GM21786 (cell line): ENCODE data around the gene MCAT.

Experiments
- ATAC-seq: cut with Tn5 transposase; IDR thresholded peaks from one replicate; pipeline ENCODE4 v1.9.1; 2021; ENCODE audit not compliant: unreplicated experiment

MCAT gene

DNA sequence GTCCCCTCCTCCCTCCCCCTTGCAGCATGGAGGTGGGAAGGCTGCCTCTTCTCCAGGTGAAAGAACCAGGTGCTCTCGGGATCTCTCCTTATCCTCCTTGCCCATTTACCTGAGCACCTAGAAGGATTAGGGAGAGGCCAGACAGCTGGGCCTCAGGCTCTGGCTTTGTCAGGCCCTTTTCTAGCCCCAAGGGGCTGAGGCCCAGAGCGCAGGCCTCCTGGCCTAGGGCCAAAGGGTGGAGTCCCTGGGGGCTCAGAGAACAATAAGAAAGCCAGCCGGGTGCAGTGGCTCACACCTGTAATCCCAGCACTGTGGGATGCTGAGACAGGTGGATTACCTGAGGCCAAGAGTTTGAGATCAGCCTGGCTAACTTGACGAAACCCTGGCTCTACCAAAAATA, 48.6 kb downstream of the MCAT start:
- no peak for ATAC-seq

GRCh38 chr22:43094085-43094484, 49.1 kb downstream of the MCAT start:
- no peak for ATAC-seq

GRCh38 chr22:43092085-43092484, 51.1 kb downstream of the MCAT start:
- no peak for ATAC-seq

DNA sequence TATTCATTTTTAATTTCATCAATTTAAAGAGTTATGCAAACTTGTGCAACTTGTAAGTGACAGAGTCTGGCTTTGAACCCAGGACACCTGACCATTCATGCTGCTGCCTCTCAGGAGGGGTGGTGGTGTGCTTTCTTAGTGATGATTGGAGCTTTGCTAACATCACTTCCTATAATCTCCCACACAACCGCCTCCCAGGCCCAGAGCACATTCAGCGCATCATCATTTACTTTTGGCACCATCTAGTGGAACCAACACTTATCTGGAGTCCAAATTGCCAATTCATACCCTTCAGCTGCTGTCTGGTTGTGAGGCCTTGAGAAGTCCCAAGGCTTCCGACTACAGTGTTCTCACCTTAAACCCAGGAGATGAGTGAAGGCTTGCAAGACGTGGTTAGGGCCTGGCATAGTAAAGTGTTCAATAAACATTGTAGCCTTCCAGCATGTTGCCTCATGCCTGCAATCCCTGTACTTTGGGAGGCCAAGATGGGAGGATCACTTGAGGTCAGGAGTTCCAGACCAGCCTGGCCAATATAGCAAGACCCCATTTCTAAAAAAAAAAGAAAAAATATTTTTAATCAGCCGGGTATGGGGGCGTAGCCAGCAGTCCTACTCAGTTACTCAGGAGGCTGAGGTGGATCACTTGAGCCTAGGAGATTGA, 52.9 kb downstream of the MCAT start:
- ATAC-seq = no peak

GRCh38 chr22:43088984-43089717, 54.0 kb downstream of the MCAT start, which contains the start of gene TTLL1:
Gene TTLL1 (minus strand): TSS chr22:43089391. CDS start chr22:43075586, 13,805 bp downstream.
- peak; percentile 75 for ATAC-seq

- no peak for ATAC-seq
Observed at GRCh38 chr22:43088627-43088983, 54.6 kb downstream of the MCAT start.

DNA sequence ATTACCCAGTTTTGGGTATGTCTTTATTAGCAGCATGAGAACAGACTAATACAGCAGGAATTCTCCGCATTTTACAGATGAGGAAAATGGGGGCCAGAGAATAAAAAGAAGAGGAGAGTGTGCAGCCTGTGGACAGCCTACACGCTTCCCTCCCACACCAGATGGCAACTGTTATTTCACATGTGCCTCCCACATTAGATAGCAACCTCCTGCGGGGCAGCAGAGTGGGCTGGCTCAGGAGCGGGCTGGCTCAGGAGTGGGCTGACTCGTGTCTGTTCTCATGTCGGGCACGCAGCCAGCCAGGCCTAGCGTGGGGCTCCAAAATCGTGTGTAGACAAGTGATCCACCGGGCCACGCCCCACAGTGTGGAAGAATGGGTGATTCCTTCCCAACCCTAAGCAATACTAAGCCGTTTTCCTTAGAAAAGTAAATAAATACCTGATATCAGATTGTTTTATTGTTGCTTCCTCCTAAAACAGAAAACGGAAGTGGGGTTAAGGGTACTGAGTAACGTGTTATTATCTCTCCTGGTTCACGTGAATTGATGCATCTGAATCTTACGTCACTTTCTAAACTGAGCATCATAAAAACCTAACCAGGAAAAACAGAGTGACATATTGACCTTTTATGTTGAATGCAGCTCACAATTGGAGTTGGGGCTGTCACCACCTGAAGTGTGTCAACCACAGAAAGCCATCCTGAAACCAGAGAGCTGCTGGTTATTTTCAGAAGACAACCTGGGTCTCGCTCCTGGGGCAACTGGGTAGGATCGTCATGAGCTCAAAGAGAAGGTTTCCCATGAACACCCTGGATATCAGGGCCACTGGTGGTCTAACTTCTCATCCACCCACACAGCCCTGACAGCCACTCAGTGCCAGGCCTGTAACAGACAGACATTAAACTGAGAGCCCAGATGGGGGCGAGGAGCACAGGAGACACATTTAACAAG, 57.3 kb downstream of the MCAT start:
- ATAC-seq = no peak
